HG03135 (cell line): ENCODE measurements around the gene PPM1M.
"Not testable (repeated sequence)": the region's sequence is repeated elsewhere in the genome, so short reads cannot be mapped to it uniquely, and the experiment has no call there.

ENCODE experiments used
- ATAC-seq: cut with Tn5 transposase; IDR thresholded peaks from one replicate; pipeline ENCODE4 v1.9.1; 2021; ENCODE audit warnings: mild to moderate bottlenecking, moderate library complexity; ENCODE audit not compliant: unreplicated experiment

The PPM1M gene

GRCh38 chr3:52246264-52246620 is 683 bp downstream of the PPM1M start:
- no peak for ATAC-seq

GRCh38 chr3:52246728-52247408 is 1.3 kb downstream of the PPM1M start:
- ATAC-seq = no peak

- no peak for ATAC-seq
Observed at GRCh38 chr3:52247409-52248164, 2.0 kb downstream of the PPM1M start.

- no peak for ATAC-seq
Observed at GRCh38 chr3:52248165-52248541, 2.6 kb downstream of the PPM1M start.

- ATAC-seq = no peak
Observed at GRCh38 chr3:52248816-52249547, 3.4 kb downstream of the PPM1M start.

- ATAC-seq = no peak
Observed at GRCh38 chr3:52249683-52250082, 4.1 kb downstream of the PPM1M start.

- ATAC-seq = no peak
Observed at GRCh38 chr3:52250122-52250521, 4.6 kb downstream of the PPM1M start.

- ATAC-seq = peak; percentile 82
Observed at GRCh38 chr3:52253314-52254304, 8.1 kb downstream of the PPM1M start.

- ATAC-seq = no peak
Observed at GRCh38 chr3:52254608-52255007, 9.0 kb downstream of the PPM1M start.

- ATAC-seq = no peak
Observed at GRCh38 chr3:52256159-52256558, 10.6 kb downstream of the PPM1M start.

GRCh38 chr3:52256622-52257021 is 11.1 kb downstream of the PPM1M start:
- no peak for ATAC-seq

GRCh38 chr3:52257911-52258310 is 12.4 kb downstream of the PPM1M start:
- ATAC-seq = no peak

GRCh38 chr3:52259035-52259434 is 13.5 kb downstream of the PPM1M start:
- no peak for ATAC-seq

- no peak for ATAC-seq
Observed at GRCh38 chr3:52259448-52259847, 13.9 kb downstream of the PPM1M start.

- no peak for ATAC-seq
Observed at GRCh38 chr3:52262447-52262846, 16.9 kb downstream of the PPM1M start.

- ATAC-seq = no peak
Observed at GRCh38 chr3:52265387-52265786, 19.8 kb downstream of the PPM1M start.

- ATAC-seq = no peak
Observed at GRCh38 chr3:52268036-52268435, 22.5 kb downstream of the PPM1M start.

- no peak for ATAC-seq
Observed at GRCh38 chr3:52269776-52270175, 24.2 kb downstream of the PPM1M start.

- ATAC-seq = no peak
Observed at GRCh38 chr3:52270252-52270754, 24.7 kb downstream of the PPM1M start.

GRCh38 chr3:52272172-52272571 is 26.6 kb downstream of the PPM1M start:
- not testable (repeated sequence) for ATAC-seq

GRCh38 chr3:52272831-52273230 is 27.3 kb downstream of the PPM1M start:
- no peak for ATAC-seq
